ENCODE data around the gene PRSS2.
"Not testable (repeated sequence)": the region's sequence is repeated elsewhere in the genome, so short reads cannot be mapped to it uniquely, and the experiment has no call there.

Gene PRSS2

DNA sequence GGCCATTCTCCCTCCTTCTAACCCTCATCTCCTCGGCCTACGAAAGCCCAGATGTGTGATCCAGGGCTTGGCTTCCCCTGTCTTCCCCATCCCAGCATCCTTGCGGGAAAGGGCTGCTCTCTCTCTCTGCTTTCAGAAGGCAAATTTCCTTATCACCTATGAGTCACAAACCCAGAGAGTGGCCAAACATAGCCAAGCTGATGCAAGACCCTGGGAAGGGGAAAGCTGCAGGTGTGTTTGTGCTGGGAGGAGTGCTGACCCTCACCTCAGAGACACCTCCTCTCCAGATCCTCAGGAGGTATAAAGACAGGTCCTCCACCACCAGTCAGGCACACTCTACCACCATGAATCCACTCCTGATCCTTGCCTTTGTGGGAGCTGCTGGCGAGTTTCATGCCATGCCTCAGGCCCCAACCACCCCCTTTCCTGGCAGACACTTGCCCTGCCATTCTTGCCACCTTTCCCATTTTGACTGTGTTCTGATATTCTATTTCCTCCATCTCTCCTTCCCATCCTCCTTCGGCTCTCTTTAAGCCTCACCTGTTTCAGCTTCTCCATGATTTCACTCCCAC is 10.6 kb upstream of the PRSS2 start:
- no peak for FAIRE-seq

DNA sequence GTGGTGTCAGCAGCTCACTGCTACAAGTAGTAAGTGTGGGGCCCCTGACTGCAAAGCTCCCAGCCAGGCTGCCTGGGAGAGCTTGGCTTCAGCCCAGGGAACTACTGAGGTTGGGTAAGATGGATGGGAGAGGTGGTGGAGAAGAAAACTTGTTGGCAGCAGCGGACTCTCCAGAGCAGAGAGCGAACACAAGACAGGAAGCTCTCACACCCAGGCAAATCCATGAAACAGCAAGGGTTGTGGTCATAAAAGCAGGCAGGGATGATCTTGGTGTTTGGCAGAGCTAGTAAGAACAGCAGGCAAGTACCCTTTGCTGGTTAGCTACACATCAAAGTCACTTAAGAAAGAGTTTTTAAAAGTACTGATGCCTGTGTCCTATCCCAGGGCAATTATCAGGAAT is 9.2 kb upstream of the PRSS2 start:
- not testable (repeated sequence) for FAIRE-seq

DNA sequence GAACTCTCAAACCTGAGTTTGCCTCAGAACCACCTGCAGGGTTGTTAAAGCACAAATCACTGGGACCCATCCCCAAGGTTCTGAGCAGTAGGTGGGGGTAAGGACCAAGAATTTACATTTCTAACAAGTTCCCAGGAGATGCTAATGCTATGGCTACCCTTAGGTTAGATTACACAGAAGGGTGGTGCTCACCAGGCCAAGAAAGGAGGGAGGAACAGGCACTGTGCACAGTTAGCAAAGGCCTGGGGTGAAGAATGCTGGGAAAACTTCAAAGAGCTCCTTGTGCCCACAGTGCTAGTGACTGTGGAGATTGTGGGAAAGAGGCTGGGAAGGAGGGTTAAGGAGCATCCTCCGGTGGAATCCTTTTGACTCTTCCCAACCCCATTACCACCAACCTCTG is 8.7 kb upstream of the PRSS2 start:
- FAIRE-seq: no peak

DNA sequence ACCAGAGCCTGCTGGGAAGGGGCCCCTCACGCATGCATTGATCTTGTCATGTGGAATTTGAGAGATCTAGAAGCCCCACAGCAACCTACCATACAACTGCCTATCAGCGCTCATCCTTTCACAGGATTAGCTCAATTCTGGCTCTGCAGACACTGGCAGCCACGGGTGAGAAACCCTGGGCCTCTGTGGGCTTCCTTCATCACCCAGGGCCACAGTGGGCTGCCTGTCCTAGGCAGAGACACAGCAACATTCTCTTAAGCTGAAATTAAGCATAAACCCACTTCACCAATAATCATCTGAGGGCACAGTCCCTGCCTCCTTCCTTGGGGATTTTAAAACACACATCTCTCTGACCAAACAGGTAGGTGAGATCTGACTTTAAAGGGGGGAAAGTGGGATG is 3.3 kb upstream of the PRSS2 start:
- FAIRE-seq: no peak

DNA sequence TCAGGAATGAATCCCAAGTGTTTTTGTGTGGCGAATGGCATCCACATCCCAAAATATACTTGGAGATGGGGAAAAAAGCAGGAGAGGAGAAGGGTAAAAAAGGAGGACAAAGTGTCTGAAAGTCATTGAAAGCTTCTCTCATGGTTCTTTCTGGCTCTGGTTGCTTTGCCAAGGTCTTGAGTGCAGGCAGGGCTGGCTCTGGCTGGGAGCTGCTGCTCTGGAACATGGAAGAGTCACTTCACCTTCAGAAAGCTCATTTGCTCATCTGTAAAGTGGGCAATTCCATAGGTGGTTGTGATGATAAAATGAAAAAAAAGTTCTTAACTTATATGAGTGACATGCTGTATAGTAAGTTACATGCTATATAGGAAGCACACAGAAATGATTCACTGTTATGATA is 2.9 kb upstream of the PRSS2 start:
- no peak for FAIRE-seq

DNA sequence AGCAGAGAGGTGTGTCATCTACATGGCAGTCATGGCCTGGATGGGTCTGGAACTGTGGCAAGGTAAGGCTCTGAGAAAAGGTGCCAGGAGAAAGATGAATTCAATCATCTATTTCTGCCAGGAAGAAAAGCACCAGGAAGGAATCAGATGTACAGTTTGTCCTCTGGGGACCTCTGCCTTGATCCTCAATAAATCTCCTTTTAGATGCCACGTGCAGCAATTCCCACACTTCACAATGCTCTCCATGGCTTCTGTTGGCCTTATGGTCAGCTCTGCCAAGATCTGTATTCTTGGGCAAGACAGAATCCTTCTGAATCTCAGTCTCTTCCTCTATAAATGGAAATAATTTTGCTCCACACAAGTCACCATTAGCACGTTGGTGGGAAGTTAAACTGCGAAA is 1.9 kb upstream of the PRSS2 start:
- FAIRE-seq: not testable (repeated sequence)

DNA sequence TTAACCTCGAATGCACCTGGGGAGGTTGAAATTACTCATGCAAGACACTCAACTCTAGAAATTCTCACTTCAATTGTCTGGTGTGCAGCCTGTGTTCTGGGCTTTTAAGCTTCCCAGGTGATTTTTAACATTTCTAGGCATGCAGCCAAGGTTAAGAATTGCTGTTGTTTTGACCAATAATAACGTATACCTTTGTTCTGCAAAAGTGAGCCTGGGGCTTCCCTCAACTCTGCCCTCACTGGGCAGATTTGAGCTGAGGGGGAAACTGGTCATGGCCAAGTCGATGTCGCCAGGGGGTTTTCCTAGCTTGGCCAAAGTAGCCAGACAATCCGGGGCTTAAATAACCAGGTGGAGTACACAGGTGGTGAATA is 568 bp downstream of the PRSS2 start:
- FAIRE-seq: no peak

DNA sequence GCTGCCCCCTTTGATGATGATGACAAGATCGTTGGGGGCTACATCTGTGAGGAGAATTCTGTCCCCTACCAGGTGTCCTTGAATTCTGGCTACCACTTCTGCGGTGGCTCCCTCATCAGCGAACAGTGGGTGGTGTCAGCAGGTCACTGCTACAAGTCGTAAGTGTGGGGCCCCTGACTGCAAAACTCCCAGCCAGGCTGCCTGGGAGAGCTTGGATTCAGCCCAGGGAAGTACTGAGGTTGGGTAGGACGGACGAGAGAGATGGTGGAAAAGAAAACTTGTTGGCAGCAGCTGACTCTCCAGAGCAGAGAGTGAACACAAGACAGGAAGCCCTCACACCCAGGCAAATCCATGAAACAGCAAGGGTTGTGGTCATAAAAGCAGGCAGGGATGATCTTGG is 1.3 kb downstream of the PRSS2 start:
- FAIRE-seq: no peak

DNA sequence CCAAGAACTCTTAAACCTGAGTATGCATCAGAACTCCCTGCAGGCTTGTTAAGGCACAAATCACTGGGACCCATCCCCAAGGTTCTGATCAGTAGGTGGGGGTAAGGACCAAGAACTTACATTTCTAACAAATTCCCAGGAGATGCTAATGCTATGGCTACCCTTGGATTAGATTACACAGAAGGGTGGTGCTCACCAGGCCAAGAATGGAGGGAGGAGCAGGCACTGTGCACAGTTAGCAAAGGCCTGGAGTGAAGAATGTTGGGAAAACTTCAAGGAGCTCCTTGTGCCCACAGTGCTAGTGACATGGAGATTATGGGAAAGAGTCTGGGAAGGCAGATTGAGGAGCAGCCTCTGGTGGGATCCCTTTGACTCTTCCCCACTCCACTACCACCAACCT is 1.9 kb downstream of the PRSS2 start:
- FAIRE-seq: no peak

DNA sequence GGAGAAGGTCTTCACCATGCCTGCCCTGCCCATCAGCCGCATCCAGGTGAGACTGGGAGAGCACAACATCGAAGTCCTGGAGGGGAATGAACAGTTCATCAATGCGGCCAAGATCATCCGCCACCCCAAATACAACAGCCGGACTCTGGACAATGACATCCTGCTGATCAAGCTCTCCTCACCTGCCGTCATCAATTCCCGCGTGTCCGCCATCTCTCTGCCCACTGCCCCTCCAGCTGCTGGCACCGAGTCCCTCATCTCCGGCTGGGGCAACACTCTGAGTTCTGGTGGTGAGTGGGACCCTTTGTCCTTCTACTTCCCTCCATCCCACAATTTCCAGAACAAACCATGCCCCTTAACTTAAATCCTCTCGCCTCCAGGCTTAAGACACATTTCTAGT is 2.5 kb downstream of the PRSS2 start:
- FAIRE-seq: no peak

DNA sequence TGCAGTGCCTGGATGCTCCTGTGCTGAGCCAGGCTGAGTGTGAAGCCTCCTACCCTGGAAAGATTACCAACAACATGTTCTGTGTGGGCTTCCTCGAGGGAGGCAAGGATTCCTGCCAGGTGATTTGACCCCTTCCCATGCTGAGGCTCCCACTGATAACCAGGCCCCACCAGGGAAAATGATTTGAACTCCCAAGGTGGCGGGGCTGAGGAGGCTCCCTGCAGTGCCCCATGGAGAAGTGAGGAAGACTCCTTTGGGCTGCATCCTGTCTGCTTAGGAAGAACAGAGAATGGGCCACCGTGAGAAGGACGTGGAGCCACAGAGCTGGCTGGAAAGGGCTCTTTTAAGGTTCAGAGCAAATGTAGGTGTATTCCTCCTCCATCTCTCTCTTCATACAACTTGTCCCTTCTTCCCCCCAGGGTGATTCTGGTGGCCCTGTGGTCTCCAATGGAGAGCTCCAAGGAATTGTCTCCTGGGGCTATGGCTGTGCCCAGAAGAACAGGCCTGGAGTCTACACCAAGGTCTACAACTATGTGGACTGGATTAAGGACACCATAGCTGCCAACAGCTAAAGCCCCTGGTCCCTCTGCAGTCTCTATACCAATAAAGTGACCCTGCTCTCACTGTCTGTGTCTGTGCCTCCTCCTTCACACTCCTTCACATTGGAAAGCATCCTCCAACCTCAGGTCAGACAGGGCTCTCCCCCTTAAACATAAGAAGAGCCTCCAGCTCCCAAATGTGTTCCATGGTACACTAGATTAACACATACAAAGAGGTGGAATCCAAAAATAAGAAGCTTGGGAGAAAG is 3.4 kb downstream of the PRSS2 start:
- no peak for FAIRE-seq

DNA sequence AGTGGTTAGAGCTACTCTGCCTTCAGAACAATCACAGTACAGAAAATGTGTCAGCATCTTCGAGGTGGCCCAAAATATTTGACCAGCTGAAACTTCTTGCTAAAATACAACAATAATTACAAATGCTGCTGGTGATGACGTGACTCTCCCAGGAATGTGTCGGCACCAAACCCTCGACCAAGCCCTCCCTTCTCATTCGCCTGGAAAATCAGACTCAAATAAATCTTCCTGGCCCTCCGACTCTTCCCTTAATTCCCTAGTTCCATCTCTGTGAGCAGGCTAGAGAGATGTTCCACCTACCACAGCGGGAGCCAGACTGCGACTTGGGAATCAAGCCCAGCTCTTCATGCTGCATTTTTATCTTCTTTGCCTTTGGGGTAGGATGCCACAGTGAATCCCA is 4.1 kb downstream of the PRSS2 start:
- no peak for FAIRE-seq

DNA sequence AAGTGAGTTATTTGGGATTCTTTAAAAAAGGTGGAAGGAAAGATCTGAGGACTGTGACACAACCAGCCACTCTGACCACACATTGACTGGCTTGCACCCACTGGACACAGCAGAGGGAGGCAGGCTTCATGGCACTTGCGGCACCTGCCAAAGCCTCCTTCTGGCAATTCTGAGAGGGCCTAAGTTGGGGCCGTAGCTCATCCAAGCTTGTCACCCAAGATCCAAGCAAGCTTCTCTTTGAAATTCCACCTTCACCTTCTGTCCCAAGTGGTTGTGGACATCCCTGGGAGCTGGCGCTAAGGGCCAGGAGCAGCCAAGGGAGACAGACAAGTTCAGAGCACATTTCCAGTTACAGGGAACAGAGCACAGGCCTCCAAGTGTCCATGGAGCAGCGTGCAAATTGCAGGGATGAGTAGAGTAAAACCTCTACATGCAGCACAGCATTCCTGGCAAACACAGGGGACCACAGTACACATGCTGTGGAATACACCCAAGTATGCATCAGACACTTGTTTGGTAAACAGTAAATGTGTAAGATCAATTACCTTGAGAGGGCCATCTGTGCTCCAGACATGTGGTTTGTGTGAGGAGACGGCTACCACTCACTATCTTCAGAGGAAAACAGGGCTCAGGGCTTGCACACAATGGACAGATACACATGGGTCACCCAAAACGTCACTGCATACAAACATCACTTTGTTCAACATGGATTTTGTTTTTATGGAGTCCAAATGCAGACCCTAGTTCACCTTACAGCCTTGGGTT is 4.8 kb downstream of the PRSS2 start:
- not testable (repeated sequence) for FAIRE-seq

DNA sequence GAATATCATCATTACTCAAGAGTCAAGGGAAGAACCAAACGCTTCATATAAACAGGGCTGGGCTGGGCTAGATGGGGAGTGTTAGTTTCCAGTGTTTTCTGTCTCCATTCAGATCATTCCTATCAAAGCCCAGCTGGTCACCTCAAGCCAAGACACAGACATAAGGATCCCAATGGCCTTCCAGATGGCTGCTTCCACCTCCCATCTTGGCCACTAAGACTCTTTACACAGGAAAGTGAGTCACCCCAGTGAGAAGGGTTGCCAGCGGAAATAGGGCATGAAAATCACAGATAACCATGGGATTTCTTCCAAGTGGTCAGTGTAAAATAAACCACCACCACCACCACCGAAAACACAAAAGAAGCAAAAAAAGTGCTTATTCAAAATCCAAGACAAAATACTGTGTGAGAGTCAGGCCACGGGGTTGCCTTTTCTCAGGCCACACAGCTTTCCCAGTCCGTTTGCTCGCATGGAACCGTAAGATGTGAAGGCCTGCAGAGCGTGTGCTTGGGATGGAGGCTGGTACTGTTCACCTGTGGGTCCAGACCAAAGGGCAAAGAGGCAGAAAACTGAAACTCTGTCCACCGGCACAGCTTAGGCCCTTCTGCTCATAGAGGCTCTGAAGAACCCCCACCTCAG is 5.6 kb downstream of the PRSS2 start:
- no peak for FAIRE-seq

DNA sequence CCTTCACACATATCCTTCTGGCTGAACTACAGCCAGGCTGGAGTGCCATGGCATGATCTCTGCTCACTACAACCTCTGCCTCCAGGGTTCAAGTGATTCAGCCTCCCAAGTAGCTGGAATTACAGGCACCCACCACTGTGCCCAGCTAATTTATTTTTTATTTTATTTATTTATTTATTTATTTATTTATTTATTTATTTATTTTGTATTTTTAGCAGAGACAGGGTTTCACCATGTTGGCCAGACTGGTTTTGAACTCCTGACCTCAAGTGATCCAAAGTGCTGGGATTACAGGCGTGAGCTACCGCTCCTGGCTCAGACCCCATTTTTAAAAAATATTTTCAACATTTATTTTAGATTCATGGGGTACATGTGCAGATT is 6.1 kb downstream of the PRSS2 start:
- FAIRE-seq: not testable (repeated sequence)

DNA sequence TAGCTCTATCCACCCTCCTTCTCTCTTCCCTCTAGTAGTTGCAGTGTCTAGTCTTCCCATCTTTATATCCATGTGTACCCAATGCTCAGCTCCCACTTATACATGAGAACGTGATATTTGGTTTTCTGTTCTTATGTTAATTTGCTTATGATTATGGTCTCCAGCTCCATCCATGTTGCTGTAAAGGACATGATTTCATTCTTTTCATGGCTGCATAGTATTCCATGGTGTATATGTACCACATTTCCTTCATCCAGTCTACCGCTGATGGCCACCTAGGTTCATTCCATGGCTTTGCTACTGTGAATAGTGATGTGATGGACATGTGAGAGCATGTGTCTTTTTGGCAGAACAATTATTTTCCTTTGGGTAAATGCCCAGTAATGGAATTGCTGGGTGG is 6.5 kb downstream of the PRSS2 start:
- no peak for FAIRE-seq

DNA sequence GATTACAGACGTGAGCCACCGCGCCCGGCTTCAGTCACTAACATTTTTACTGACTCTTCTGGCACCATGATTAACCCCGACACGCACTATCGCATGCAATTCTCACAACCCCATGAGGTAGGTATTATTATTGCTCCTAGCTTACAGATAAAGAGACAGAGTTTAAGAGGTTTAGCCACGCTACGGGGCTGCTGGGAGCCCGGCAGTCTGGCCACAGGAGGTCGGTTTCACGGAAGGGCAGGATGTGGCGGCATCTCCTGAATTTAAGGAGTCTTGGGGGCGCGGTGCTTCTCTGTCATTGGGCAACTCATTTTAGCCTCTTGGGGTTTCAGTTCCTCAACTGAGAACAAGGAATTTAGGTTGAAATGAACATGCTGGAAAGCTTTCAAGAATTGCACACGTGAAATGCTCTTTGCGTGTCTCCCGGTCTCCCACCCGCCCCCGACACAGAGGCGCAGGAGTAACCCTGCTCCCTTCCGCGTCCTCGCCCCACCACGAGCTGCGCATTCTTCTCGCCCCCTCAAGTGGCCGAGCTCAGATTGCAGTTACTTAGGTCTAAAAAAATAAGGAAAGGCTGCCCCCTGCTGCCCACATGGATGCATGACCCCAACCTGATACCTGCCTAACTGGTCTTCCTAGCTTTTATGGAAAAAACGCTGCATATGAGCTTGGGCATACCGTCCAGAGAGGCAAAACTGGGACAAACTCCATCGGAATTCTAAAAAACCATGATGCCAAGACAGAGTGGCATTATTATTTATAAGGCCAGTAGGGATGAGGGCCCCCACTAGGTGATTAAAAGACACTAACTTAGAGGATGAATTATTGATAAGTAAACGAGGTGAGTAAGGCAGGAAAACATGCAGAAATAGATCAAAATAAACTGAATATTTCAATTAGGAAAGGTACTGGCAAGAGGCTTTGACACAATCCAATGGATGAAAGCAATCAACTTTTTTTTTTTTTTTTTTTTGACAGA is 12.4 kb downstream of the PRSS2 start:
- no peak for FAIRE-seq

DNA sequence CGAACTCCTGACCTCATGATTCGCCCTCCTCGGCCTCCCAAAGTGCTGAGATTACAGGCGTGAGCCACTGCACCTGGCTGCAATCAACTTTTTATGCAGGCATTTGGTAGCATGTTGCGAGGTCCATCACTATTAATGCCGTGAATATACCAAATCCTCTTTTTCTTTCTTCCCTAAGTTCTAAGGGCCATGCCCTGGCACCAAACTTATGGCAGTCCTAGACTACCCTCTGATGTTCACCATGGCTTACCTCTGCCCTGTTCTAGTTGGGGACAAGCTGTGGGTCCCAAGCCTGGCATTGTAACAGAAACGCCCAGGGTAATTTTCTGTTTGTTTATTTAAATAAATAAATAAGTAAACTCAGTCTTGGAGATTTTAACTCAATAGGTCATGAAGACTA is 13.3 kb downstream of the PRSS2 start:
- no peak for FAIRE-seq

DNA sequence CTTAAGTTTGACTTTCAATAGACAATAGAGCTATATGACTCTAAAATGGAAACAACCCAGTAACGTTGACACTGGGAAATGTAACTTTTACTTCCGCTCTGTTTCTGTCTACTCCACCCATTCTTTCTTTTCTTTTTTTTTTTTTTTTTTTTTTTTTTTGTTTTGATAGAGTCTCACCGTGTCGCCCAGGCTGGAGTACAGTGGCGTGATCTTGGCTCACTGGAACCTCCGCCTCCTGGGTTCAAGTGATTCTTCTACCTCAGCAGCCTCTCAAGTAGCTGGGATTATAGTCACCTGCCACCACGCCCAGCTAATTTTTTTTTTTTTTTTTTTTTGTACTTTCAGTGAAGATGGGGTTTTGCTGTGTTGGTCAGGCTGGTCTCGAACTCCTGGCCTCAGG is 13.9 kb downstream of the PRSS2 start:
- FAIRE-seq: no peak

DNA sequence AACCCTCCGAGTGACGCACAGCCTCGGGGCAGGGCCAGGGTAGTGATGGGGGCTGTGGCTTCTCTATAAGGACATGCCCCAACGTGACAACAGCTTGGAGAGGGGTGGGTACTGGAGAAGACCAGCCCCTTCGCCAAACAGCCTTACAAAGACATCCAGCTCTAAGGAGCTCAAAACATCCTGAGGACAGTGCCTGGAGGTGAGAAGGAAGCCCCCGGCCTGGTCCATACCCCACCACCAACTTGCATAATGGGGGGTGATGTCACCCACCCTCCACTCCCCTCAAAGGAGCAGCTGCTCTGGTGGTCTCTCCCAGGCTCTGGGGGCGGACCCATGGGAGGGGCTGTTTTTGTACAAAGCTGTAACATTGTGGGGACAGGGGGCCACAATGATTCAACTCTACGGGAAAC is 15.1 kb downstream of the PRSS2 start:
- no peak for FAIRE-seq

DNA sequence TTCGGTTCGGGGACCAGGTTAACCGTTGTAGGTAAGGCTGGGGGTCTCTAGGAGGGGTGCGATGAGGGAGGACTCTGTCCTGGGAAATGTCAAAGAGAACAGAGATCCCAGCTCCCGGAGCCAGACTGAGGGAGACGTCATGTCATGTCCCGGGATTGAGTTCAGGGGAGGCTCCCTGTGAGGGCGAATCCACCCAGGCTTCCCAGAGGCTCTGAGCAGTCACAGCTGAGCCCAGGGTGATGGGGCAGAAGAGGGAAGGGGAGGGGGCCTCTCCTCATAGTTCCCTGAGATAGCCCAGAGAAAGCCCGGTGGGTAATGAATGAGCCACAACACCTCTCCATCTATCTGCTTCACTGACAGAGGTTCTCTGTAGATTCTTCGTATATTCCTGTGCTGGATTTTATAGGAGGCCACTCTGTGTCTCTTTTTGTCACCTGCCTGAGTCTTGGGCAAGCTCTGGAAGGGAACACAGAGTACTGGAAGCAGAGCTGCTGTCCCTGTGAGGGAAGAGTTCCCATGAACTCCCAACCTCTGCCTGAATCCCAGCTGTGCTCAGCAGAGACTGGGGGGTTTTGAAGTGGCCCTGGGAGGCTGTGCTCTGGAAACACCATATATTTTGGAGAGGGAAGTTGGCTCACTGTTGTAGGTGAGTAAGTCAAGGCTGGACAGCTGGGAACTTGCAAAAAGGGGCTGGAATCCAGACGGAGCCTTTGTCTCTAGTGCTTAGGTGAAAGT is 16.4 kb downstream of the PRSS2 start:
- FAIRE-seq: no peak

DNA sequence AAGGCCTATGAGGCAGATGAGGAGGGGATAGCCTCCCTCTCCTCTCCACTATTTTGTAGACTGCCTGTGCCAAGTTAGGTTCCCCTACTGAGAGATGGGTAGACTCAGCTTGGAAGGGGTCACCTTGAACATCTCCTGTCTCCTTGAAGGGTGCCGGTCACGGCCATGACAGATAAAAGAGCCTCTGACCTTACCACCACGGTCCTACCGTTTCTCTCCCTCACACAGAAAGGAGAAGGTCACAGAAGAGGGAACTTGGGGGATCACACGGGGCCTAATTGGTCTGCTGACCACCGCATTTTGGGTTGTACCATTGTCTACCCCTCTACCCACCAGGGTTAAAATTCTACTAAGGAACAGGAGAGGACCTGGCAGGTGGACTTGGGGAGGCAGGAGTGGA is 17.0 kb downstream of the PRSS2 start:
- no peak for FAIRE-seq
